Colon (tissue), 2 donors: ENCODE measurements around the gene NKAIN2.

ENCODE experiments used
- FAIRE-seq: peaks from 2 replicates; lab custom pipeline; 2012; peaks lifted over from hg19 to GRCh38; lab: Jason Lieb, UNC
- donor health status: control.
- donor health status: control.

The NKAIN2 gene

GRCh38 chr6:124029567-124029966 lies 225.9 kb downstream of the NKAIN2 start:
- no peak for FAIRE-seq

DNA sequence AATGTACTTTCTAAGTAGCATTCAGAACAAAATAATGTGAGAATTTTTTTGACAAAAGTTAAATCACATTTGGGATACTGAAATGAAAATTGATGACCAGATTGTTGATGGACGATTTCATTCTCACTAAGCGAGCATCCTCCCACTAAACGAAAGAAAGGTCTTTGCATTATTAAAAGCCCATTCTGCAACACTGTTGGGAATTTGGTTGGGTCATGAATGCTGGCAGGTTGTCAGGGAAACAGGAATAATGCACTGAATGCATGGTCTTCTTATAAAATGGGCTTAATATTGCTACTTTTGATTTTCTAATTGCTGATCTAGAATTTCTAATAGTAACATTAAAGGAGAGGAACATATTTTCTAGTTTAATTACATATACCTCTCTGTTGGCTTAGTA lies 229.8 kb downstream of the NKAIN2 start:
- FAIRE-seq: no peak

- no peak for FAIRE-seq
Observed at GRCh38 chr6:124036384-124036783, 232.7 kb downstream of the NKAIN2 start.

DNA sequence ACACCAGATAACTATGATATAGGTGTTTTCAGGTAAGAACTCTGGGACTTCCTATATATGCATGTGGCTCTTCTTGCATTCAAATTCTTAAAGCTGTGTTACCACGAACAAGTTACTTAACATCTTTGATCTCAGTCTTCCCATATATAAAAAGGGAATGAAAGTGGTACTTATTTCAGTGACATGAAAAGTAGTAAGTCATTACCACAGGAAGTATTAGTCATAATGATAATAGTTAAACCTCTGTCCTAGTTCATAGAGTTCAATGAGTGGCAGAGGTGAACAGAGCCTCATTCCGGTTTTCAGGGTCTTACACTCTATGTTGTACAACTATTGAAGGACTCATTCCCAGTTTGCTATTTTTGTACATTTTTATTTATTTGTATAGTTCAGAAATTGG lies 237.0 kb downstream of the NKAIN2 start:
- FAIRE-seq: no peak

DNA sequence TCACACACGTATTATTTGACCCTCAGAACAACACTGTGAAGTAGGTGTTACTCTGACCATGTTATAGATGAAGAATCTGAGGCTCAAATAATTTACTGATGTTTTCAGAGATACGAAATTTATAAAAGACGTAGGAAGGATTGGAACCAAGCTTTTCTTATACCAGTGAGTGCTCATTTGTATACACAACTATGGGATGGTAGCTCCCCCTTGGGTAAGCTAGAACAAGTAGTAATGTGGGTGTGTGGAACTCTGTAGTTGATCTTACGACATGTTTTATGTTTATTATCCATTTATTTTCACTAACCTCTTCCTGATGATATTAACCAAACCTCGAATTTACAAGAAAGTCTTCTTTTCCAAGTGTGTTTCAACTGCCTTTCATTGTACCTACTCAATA lies 248.5 kb downstream of the NKAIN2 start:
- no peak for FAIRE-seq

DNA sequence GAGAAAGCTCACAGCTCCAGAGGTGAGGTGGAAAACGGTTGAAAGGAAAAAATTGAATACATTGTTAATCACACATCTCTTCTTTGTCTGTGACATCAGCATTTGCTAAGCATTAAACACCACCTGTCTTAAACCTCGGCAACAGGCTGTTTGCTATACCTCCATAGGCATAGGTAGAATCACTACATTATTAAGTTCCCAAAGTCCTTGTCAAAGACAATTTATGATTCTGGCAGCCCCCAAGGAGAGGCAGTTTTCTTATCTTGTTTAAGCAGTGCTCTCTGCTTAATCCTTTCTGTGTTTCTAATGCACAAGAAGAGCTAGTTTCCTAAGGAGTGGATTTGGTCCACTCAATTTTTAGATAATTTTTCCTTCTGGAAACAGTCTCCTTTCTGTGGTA lies 249.7 kb downstream of the NKAIN2 start:
- no peak for FAIRE-seq

- FAIRE-seq: no peak
Observed at GRCh38 chr6:124054034-124054433, 250.4 kb downstream of the NKAIN2 start.

GRCh38 chr6:124055395-124055794 lies 251.7 kb downstream of the NKAIN2 start:
- no peak for FAIRE-seq

- no peak for FAIRE-seq
Observed at GRCh38 chr6:124055963-124056362, 252.3 kb downstream of the NKAIN2 start.

GRCh38 chr6:124056407-124057334 lies 253.0 kb downstream of the NKAIN2 start:
- no peak for FAIRE-seq

DNA sequence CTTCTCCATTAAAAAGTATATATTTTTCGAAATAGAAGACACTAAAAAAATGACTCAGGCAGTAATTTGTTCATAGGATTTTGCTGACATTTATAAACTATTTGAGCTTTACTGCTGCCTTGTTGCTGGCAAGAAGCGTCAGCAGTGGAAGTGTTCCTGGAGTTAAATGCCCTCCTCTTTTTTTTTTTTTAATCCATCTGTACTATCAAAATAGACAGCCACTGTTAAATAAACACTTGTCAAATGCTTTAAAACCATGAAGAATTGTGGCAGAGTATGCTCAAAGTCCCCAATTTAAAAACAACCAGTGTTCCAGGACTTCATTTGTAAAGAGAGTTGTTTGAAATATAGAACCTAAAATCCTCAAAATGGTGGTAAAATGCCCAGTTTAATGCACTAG lies 253.8 kb downstream of the NKAIN2 start:
- no peak for FAIRE-seq

GRCh38 chr6:124064317-124065113 lies 260.9 kb downstream of the NKAIN2 start:
- FAIRE-seq: no peak

- no peak for FAIRE-seq
Observed at GRCh38 chr6:124066269-124066668, 262.6 kb downstream of the NKAIN2 start.

DNA sequence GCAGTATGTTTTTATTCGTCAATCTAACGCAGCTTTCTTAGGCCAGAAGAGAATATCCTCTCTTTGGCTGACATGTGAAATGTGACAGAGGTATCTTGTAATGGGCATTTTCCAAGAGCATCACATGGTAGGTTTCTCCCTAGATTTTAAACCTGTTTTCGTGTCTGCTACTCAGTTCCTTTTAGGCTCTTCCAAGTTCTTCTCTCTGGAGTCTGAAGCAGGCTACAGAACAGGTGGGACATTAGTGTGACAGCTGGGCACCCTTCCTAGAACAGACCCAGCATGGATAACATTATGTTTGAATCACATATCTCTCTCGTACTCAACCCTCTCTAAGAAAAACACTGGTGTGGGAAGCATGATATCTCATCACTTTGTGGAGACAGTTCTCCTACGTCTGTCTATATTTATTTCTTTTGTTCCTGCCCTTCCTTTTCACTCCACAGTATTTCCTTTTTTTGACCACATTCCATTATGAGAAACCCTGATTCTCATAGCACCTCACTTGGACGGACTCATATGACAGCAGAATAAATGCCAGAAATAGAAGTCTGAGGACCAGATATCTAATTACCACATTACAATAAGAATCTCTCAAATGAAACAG lies 263.4 kb downstream of the NKAIN2 start:
- FAIRE-seq: no peak

DNA sequence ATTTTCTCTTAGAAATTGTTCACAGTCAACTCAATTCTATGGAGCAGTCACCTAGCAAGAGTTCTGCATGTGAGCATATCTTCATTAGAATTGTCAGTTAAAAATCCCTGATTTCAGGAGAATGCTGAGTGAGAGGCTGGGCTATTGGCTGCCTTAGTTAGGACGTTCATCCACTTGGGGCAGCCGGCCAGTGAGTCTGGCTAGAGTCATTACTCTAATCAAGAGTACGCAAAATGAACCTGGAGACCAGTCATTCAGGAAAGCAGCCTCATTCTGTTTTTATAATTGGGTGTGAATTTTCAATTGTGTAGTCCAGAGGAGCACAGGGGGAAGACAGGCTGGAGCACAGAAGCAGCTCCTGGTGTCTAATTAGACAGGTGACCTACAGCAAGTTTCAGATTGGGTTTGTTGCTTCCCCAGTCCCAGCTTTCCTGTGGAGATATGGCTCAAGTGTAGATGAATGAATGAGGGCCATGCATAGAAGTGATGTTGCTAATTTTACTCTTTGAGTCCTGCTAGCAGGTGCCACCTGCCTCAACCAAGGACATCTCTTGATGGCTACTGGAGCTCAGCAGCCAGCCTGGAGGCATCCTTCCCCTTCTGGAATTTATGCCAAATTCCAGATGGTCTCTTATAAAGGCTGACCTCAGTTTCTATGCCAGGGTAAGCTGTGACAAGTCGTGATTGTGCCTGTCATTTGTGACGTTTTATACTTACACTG lies 265.7 kb downstream of the NKAIN2 start:
- no peak for FAIRE-seq

- no peak for FAIRE-seq
Observed at GRCh38 chr6:124073021-124073420, 269.4 kb downstream of the NKAIN2 start.

DNA sequence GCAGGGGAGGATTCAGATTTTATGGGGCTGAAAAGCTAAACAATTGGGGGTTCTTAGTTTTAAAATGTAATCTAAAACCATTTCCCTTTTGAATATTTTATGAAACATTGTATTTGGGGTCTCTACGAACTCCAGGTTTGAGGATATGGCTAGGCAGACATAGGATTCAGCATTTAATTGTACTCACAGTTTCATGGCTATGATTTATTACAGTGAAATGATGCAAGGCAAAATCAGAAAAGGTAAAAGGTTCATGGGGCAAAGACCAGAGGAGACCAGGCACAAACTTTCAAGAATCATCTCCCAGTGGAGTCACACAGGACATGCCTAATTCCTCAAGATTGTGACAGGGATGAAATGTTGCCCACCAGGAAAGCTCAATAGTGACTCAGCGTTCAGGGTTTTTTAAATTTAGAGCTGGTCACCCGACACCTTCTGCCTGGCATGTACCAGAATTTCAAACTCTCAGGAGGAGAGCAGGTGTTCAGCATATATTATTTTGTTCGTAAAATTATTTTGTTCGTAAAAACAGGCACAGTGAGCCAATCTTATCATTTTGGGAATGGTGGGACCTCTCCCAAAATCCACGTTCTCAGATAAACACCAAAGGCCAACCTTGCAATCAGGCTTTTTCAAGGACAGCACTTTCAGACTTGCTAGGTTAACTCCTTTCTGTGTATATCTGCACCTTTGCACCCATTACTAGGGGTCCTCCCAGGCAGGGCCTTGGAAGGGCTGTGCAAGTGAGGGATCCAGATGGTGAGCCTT lies 270.3 kb downstream of the NKAIN2 start:
- no peak for FAIRE-seq

- no peak for FAIRE-seq
Observed at GRCh38 chr6:124074606-124075005, 270.9 kb downstream of the NKAIN2 start.

- FAIRE-seq: no peak
Observed at GRCh38 chr6:124076336-124077048, 272.8 kb downstream of the NKAIN2 start.

DNA sequence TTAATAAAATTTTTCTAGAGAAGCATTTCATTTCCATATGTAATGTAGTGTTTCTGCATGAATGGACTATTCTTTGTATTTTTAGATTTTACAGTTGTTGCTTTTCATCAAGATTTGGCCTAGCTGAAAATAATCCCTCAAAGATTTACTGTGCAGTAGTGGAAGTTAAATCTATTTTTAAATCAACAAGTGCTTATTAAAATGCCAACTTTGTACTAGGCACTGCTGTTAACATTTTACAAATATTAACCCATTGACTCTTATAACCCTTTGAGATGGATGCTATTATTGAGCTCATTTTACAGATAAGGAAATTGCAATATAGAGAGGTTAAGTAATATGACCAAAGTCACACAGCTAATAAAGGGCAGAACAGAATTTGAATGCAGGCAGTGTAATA lies 274.5 kb downstream of the NKAIN2 start:
- FAIRE-seq: no peak

DNA sequence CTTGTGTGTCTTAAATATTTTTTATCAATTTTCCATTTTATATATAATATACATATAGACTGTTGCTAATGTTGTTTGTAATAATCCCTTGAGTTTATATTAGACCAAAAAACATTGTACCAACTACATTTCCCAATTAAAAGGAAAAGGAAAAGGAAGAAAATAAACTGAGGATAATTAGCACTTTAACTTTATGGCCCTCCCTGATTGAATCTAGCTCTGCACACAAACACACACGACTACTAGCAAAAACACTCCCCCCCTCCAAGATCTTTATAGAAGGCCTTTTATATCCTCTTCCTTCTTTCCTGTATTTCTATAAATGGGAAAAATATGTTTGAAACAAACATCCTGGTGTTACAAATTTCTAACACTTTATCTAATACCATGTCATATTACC lies 276.8 kb downstream of the NKAIN2 start:
- FAIRE-seq: no peak
